Measurements from ENCODE around the gene STX1B. TPM values are rescaled to one million over a fixed set of nuclear protein-coding genes. Genes with fewer than 3 reads are reported as not detected.
A peak's percentile ranks its signal among the peaks of the same experiment; 100 is the strongest.

The STX1B gene
- total and polyA plus RNA-seq, 2 of the 8 experiments (the other 6 are each of a cell fraction or from before 2014, with no cell fraction given): 8.9 to 20.2 TPM

DNA sequence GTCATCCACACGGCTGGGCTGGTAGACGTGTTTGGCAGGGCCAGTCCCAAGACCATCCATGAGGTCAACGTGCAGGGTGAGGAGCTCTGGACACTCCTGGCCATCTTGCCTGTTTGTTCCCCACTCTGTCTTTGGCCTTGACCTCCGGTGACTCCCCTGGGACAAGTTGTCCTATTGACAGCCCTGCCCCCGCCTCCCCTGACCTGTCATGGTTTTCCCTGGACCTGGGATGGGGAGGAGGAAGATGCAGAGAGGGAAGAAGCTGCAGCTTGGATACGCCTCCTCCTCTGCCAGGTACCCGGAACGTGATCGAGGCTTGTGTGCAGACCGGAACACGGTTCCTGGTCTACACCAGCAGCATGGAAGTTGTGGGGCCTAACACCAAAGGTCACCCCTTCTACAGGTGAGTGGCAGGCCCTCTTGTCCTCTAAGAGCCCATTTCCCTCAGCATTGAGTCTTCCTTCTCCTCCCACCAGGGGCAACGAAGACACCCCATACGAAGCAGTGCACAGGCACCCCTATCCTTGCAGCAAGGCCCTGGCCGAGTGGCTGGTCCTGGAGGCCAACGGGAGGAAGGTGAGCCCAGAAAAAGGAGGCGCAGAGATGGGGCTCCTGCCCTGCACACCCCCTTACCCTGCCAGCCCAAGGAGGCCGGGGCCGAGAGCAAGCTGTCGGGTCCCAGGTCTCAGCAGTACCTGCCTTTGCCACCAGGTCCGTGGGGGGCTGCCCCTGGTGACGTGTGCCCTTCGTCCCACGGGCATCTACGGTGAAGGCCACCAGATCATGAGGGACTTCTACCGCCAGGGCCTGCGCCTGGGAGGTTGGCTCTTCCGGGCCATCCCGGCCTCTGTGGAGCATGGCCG is 24.1 kb downstream of the STX1B start:
- no peak overlapping the region for H3K27ac ChIP-seq (ENCODE audit: low read depth, low read length)
- H2AK5ac ChIP-seq (ENCODE audit: low read depth, low read length): no peak overlapping the region
- H3K56ac ChIP-seq (replicated peaks; ENCODE audit: insufficient read length, low read depth, low read length): no peak overlapping the region
- no peaks in the 10 kb centered on the region for H3K79me1 ChIP-seq (ENCODE audit: low read depth, low read length)
- H3K23ac ChIP-seq (ENCODE audit: insufficient read length): no peak overlapping the region
- H3K27me3 ChIP-seq (replicated peaks in 1 of 4; ENCODE audit: control insufficient read depth in 3 of 4, extremely low read depth in 1 of 4, insufficient read depth in 3 of 4, low read length in 3 of 4): no peaks in the 10 kb centered on the region; a peak in 1 of 7 replicates
- peak overlapping the region; percentile 43; the same call in 1 of the 2 replicates for H4K8ac ChIP-seq (ENCODE audit: extremely low read depth, insufficient read depth, low read length)
- no peak overlapping the region; the same call in 1 of the 2 replicates for H3K18ac ChIP-seq (ENCODE audit: extremely low read depth, low read length)
- no peak overlapping the region for H2BK20ac ChIP-seq (ENCODE audit: low read length)
- CTCF ChIA-PET (ENCODE audit: partially characterized antibody): interaction anchor here (0.7 to 5.5 kb wide), 35 partner anchors 10 to 882 kb away, joined by 3 to 39 read pairs (median 7); partner anchors contain the start of genes KAT8, PRSS8, STX4 and ZNF646
- 0 out of 2 replicates have a peak overlapping the region, but pooled peaks have one; percentile 35 for H2BK5ac ChIP-seq (ENCODE audit: low read depth, low read length)
- no peaks in the 10 kb centered on the region for H3K9me3 ChIP-seq (ENCODE audit: insufficient read depth in 2 of 2, low read depth in 1 of 2, low read length in 1 of 2)
- H3K4me3 ChIP-seq (ENCODE audit: extremely low read depth in 1 of 4, insufficient read depth in 2 of 4, low read depth in 3 of 4, low read length in 4 of 4): no peak overlapping the region
- H2AFZ ChIP-seq (ENCODE audit: low read length): no peak overlapping the region
- H3K4me2 ChIP-seq (ENCODE audit: insufficient read depth in 1 of 2, low read depth in 2 of 2, low read length in 2 of 2): no peak overlapping the region
- H3K14ac ChIP-seq (ENCODE audit: insufficient read length): no peak overlapping the region
- H2BK120ac ChIP-seq (replicated peaks; ENCODE audit: low read depth, low read length): no peak overlapping the region
- peaks cover 0 to 5% (median 2%) of the 10 kb centered on the region in 4 experiments; a peak in 4 of 7 replicates for H3K4me1 ChIP-seq (replicated peaks in 1 of 4; ENCODE audit: control insufficient read depth in 3 of 4, insufficient read depth in 4 of 4, low read length in 3 of 4)
- no peak overlapping the region for H4K5ac ChIP-seq (ENCODE audit: insufficient read length, low read depth, low read length)
- no peak overlapping the region for H4K91ac ChIP-seq (replicated peaks; ENCODE audit: insufficient read length, low read length)
- FAIRE-seq (no peak), DNase-seq (ENCODE audit: low read depth in 1 of 2, low spot score in 2 of 2) (no peak)
- no peak overlapping the region; the same call in 1 of the 2 replicates for H2BK12ac ChIP-seq (ENCODE audit: low read depth, low read length)
- no peak overlapping the region for H3K9ac ChIP-seq (replicated peaks in 1 of 4; ENCODE audit: extremely low read depth in 1 of 4, low read depth in 3 of 4, low read length in 3 of 4)
- no peak overlapping the region for H3K4ac ChIP-seq (replicated peaks; ENCODE audit: insufficient read length, low read depth, low read length)
- POLR2A ChIA-PET (ENCODE audit: partially characterized antibody): interaction anchor here (0.6 to 5.9 kb wide), 22 partner anchors 9 to 1013 kb away, joined by 3 to 45 read pairs (median 5); partner anchors contain the start of genes KAT8, TAOK2, ZNF646 and ZNF668
- H4K20me1 ChIP-seq (replicated peaks in 1 of 2; ENCODE audit: control insufficient read depth in 1 of 2, insufficient read depth in 2 of 2, low read length in 2 of 2): peaks cover 0 to 11% of the 10 kb centered on the region in 2 experiments
- no peak overlapping the region for H2BK15ac ChIP-seq (ENCODE audit: low read length)
- H3K79me2 ChIP-seq (ENCODE audit: control insufficient read depth in 1 of 2, insufficient read depth in 2 of 2, low read length in 2 of 2): no peaks in the 10 kb centered on the region
- WGBS, 2 experiments (ENCODE audit: extremely low coverage in 1 of 2, insufficient coverage in 1 of 2, insufficient read length in 1 of 2, insufficient replicate concordance in 2 of 2, low coverage in 1 of 2, low lambda C conversion rate in 2 of 2, missing lambda C conversion rate in 1 of 2): 94% methylated on average over 27 of the region's 29 CpGs; no CpG with 5 or more reads in 1 of the 2 experiments
- peaks cover 4 to 8% (median 6%) of the 10 kb centered on the region in 4 experiments; a peak in 4 of 8 replicates for H3K36me3 ChIP-seq (ENCODE audit: control insufficient read depth in 2 of 4, insufficient read depth in 4 of 4, low read length in 3 of 4)
- peaks cover 3% of the 10 kb centered on the region; the same call in 1 of the 2 replicates for H3K23me2 ChIP-seq (ENCODE audit: low read depth, low read length)
- TF ChIP-seq POLR2AphosphoS5 (IDR thresholded peaks at IDR 0.05; ENCODE audit: low read depth, low read length) (no peak), SIX5 (IDR thresholded peaks at IDR 0.05; ENCODE audit: low read depth, low read length) (no peak), KDM4A (IDR thresholded peaks at IDR 0.05; ENCODE audit: low read depth, low read length, severe bottlenecking) (no peak), SAP30 (IDR thresholded peaks at IDR 0.05; ENCODE audit: insufficient read depth, insufficient replicate concordance, low read length) (no peak), SP2 (IDR thresholded peaks at IDR 0.05; ENCODE audit: low read length) (no peak), POU5F1 (IDR thresholded peaks at IDR 0.05; ENCODE audit: low read depth, low read length) (no peak), SP4 (IDR thresholded peaks at IDR 0.05; ENCODE audit: low read length) (no peak), GTF2F1 (IDR thresholded peaks at IDR 0.05; ENCODE audit: borderline replicate concordance, low read depth, low read length) (no peak), SP1 (IDR thresholded peaks at IDR 0.05; ENCODE audit: low read depth, low read length) (no peak), CEBPB (IDR thresholded peaks at IDR 0.05; ENCODE audit: low read depth, low read length) (no peak), GABPA (IDR thresholded peaks at IDR 0.05; ENCODE audit: borderline replicate concordance, insufficient read depth, low read length) (no peak), SIRT6 (IDR thresholded peaks at IDR 0.05; ENCODE audit: low read length) (no peak), ASH2L (IDR thresholded peaks at IDR 0.05; ENCODE audit: low read length) (no peak)
